GM23338 (cell line): ENCODE data around the gene SPTBN4. TPM values are rescaled to one million over a fixed set of nuclear protein-coding genes. Genes with fewer than 3 reads are reported as not detected.

Experiments used
- ATAC-seq: fragments of 200-7000 bp; cut with Tn5 transposase; 3 replicates; pipeline ENCODE4 v1.9.1; 2020
- DNase-seq: peaks from one replicate; pipeline ENCODE4 v3.0.0-alpha.2; 2015; ENCODE audit warnings: low spot score
- H2AFZ ChIP-seq: fragments of 200-600 bp; sonication (generic); 2 replicates; pipeline ENCODE4 v1.8.0; 2016; ENCODE audit warnings: antibody characterized with exemption, mild to moderate bottlenecking, moderate library complexity
- H3F3A ChIP-seq: fragments of 200-600 bp; sonication (generic); replicated peaks from 2 replicates; pipeline ENCODE4 v1.8.0; 2017; ENCODE audit warnings: antibody characterized with exemption, mixed run types, low read depth
- H3K27ac ChIP-seq: fragments of 200-600 bp; sonication (generic); 2 replicates; pipeline ENCODE4 v1.6.1; 2016; ENCODE audit warnings: low read depth
- H3K27me3 ChIP-seq: fragments of 200-600 bp; sonication (generic); 2 replicates; pipeline ENCODE4 v1.8.0; 2016; ENCODE audit warnings: mild to moderate bottlenecking, mixed run types, moderate library complexity; ENCODE audit not compliant: insufficient read depth
- H3K36me3 ChIP-seq: fragments of 200-600 bp; sonication (generic); 2 replicates; pipeline ENCODE4 v1.8.0; 2016; ENCODE audit warnings: mild to moderate bottlenecking; ENCODE audit not compliant: insufficient read depth
- H3K4me1 ChIP-seq: fragments of 200-600 bp; sonication (generic); 2 replicates; pipeline ENCODE4 v1.8.0; 2016; ENCODE audit warnings: mild to moderate bottlenecking, moderate library complexity; ENCODE audit not compliant: insufficient read depth
- H3K4me2 ChIP-seq: fragments of 200-600 bp; sonication (generic); 2 replicates; pipeline ENCODE4 v1.7.1; 2017; ENCODE audit warnings: mixed run types
- H3K4me3 ChIP-seq: fragments of 200-600 bp; sonication (generic); 2 replicates; pipeline ENCODE4 v1.6.1; 2016; ENCODE audit warnings: mixed run types
- H3K79me2 ChIP-seq: fragments of 200-600 bp; sonication (generic); replicated peaks from 2 replicates; pipeline ENCODE4 v1.8.0; 2017; ENCODE audit warnings: mild to moderate bottlenecking; ENCODE audit not compliant: insufficient read depth
- H3K9me2 ChIP-seq: fragments of 200-600 bp; sonication (generic); 2 replicates; pipeline ENCODE4 v1.8.0; 2017; ENCODE audit not compliant: insufficient read depth
- H4K20me1 ChIP-seq: fragments of 200-600 bp; sonication (generic); replicated peaks from 2 replicates; pipeline ENCODE4 v1.8.0; 2017; ENCODE audit warnings: mild to moderate bottlenecking; ENCODE audit not compliant: insufficient read depth
- H3K27ac Mint-ChIP-seq: 2 replicates; pipeline ENCODE4 v1.8.0; 2020; ENCODE audit warnings: inconsistent platforms, mild to moderate bottlenecking, moderate library complexity, mixed read lengths
- H3K27me3 Mint-ChIP-seq: 3 replicates; pipeline ENCODE4 v1.8.0; 2022; ENCODE audit warnings: low read depth, mild to moderate bottlenecking, moderate library complexity, mixed read lengths, inconsistent platforms; ENCODE audit not compliant: insufficient read depth, poor library complexity
- H3K36me3 Mint-ChIP-seq: 3 replicates; pipeline ENCODE4 v1.8.0; 2021; ENCODE audit warnings: low read depth, mild to moderate bottlenecking, inconsistent platforms, moderate library complexity, mixed read lengths
- H3K4me1 Mint-ChIP-seq: 3 replicates; pipeline ENCODE4 v1.8.0; 2020; ENCODE audit warnings: mild to moderate bottlenecking, inconsistent platforms, mixed read lengths
- H3K4me3 Mint-ChIP-seq: 3 replicates; pipeline ENCODE4 v1.8.0; 2021; ENCODE audit warnings: moderate library complexity, mild to moderate bottlenecking, inconsistent platforms, mixed read lengths
- H3K9me3 Mint-ChIP-seq: 3 replicates; pipeline ENCODE4 v1.8.0; 2020; ENCODE audit warnings: moderate library complexity, mild to moderate bottlenecking, inconsistent platforms, mixed read lengths
- POLR2AphosphoS5 ChIP-seq: IDR thresholded peaks from 2 replicates; pipeline ENCODE4 v1.6.1; 2016; ENCODE audit warnings: antibody characterized with exemption, low read depth
- REST ChIP-seq: IDR thresholded peaks from one replicate; pipeline ENCODE4 v1.6.1; 2018; ENCODE audit warnings: antibody characterized with exemption; ENCODE audit not compliant: unreplicated experiment
- polyA plus RNA-seq: library from polyadenylated mRNA; unstranded; fragments of >200 nt; fragmentation: Nextera tagmentation; extraction: Ambion mirVana; gene quantifications from 2 replicates; pipeline ENCODE4 v1.2.1, GENCODE V29; 2016
- total RNA-seq: library from RNA; depleted of rRNA; stranded (reverse); fragments of >200 nt; shearing (Covaris generic); gene quantifications from 2 replicates; pipeline ENCODE4 v1.2.3, GENCODE V29; 2014
- TF ChIP-seq, protein P1 (sequence below): fragments of 250-450 bp; sonication (Bioruptor Pico); IDR thresholded peaks from 2 replicates; pipeline ENCODE4 v1.5.0; 2020; ENCODE audit warnings: mild to moderate bottlenecking, moderate library complexity
- TF ChIP-seq, protein P2 (sequence below): IDR thresholded peaks from 2 replicates; pipeline ENCODE4 v1.6.1; 2016; ENCODE audit warnings: antibody characterized with exemption

SPTBN4 gene
- total and polyA plus RNA-seq, 2 experiments from 2014 or later: 1.6 to 2.3 TPM

DNA sequence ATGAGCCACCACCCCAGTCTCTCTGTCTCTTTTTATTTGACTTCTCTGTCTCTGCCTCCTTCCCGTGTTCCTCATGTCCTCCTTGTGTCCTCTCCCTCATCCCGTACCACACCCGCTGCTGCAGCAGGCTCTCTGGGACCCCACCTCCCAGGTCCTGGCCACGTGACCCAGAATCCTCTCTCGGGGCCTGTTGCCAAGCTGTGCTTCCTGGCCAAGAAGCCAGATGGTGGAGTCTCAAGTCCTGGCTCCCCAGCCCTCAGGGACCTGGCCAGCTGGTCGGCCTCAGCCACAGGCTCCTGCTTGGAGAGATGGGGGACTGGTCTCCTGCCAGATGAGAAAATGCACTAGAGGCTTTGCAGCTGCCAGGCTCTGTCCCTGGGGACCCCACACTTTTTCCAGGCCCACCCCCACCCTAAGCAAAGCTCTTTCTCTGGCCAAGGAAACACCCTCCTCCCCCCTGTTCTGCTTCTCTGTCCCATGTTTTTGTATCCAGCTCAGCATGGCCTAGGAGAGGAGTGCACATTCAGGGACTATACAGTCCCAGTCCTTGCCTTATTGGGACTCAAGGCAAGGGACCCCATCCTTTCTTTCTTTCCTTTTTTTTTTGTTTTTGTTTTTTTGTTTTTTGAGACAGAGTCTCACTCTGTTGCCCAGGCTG lies 75.5 kb downstream of the SPTBN4 start (continued):
- TF ChIP-seq, protein P1, sequence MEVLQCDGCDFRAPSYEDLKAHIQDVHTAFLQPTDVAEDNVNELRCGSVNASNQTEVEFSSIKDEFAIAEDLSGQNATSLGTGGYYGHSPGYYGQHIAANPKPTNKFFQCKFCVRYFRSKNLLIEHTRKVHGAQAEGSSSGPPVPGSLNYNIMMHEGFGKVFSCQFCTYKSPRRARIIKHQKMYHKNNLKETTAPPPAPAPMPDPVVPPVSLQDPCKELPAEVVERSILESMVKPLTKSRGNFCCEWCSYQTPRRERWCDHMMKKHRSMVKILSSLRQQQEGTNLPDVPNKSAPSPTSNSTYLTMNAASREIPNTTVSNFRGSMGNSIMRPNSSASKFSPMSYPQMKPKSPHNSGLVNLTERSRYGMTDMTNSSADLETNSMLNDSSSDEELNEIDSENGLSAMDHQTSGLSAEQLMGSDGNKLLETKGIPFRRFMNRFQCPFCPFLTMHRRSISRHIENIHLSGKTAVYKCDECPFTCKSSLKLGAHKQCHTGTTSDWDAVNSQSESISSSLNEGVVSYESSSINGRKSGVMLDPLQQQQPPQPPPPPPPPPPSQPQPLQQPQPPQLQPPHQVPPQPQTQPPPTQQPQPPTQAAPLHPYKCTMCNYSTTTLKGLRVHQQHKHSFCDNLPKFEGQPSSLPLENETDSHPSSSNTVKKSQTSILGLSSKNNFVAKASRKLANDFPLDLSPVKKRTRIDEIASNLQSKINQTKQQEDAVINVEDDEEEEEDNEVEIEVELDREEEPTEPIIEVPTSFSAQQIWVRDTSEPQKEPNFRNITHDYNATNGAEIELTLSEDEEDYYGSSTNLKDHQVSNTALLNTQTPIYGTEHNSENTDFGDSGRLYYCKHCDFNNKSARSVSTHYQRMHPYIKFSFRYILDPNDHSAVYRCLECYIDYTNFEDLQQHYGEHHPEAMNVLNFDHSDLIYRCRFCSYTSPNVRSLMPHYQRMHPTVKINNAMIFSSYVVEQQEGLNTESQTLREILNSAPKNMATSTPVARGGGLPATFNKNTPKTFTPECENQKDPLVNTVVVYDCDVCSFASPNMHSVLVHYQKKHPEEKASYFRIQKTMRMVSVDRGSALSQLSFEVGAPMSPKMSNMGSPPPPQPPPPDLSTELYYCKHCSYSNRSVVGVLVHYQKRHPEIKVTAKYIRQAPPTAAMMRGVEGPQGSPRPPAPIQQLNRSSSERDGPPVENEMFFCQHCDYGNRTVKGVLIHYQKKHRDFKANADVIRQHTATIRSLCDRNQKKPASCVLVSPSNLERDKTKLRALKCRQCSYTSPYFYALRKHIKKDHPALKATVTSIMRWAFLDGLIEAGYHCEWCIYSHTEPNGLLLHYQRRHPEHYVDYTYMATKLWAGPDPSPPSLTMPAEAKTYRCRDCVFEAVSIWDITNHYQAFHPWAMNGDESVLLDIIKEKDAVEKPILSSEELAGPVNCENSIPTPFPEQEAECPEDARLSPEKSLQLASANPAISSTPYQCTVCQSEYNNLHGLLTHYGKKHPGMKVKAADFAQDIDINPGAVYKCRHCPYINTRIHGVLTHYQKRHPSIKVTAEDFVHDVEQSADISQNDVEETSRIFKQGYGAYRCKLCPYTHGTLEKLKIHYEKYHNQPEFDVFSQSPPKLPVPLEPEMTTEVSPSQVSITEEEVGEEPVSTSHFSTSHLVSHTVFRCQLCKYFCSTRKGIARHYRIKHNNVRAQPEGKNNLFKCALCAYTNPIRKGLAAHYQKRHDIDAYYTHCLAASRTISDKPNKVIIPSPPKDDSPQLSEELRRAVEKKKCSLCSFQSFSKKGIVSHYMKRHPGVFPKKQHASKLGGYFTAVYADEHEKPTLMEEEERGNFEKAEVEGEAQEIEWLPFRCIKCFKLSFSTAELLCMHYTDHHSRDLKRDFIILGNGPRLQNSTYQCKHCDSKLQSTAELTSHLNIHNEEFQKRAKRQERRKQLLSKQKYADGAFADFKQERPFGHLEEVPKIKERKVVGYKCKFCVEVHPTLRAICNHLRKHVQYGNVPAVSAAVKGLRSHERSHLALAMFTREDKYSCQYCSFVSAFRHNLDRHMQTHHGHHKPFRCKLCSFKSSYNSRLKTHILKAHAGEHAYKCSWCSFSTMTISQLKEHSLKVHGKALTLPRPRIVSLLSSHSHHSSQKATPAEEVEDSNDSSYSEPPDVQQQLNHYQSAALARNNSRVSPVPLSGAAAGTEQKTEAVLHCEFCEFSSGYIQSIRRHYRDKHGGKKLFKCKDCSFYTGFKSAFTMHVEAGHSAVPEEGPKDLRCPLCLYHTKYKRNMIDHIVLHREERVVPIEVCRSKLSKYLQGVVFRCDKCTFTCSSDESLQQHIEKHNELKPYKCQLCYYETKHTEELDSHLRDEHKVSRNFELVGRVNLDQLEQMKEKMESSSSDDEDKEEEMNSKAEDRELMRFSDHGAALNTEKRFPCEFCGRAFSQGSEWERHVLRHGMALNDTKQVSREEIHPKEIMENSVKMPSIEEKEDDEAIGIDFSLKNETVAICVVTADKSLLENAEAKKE: no peak
- no peak for TF ChIP-seq POLR2AphosphoS5
- TF ChIP-seq, protein P2, sequence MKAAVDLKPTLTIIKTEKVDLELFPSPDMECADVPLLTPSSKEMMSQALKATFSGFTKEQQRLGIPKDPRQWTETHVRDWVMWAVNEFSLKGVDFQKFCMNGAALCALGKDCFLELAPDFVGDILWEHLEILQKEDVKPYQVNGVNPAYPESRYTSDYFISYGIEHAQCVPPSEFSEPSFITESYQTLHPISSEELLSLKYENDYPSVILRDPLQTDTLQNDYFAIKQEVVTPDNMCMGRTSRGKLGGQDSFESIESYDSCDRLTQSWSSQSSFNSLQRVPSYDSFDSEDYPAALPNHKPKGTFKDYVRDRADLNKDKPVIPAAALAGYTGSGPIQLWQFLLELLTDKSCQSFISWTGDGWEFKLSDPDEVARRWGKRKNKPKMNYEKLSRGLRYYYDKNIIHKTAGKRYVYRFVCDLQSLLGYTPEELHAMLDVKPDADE: no peak

DNA sequence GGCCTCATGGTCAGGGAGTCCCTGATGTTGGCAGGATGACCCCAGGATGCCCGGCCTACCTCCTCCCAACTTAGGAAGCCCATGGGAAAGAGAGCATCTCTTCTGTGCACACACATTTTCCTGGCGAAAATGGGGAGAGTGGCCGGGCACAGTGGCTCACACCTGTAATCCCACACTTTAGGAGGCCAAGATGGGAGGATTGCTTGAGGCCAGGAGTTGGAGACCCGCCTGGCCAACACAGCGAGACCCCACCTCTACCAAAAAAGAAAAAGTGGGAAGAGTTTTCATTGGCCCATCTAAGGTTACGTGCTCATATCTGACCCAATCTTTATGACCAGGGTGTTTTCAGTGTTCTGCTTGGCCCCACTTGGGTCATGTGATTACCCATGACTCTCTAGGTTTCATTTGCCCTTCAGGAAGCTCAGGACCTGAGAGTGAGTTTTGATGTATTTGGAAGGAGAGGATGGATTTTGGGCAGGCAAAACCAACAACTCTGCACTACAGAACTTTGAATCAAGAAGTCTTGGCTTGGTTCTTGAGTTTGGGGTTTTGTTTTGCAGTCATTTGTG lies 76.3 kb downstream of the SPTBN4 start:
- H3K27me3 Mint-ChIP-seq: peaks cover 12% of the 10 kb centered on the region
- Histone ChIP-seq H3K36me3 (no peaks in the 10 kb centered on the region), H3F3A (no peaks in the 10 kb centered on the region), H3K9me2 (no peaks in the 10 kb centered on the region), H3K4me1 (no peaks in the 10 kb centered on the region), H3K27me3 (peaks cover 10% of the 10 kb centered on the region), H2AFZ (no peak overlapping the region), H3K4me3 (no peak overlapping the region), H3K79me2 (no peaks in the 10 kb centered on the region), H3K4me2 (no peak overlapping the region), H3K27ac (no peak overlapping the region), H4K20me1 (no peaks in the 10 kb centered on the region; the same call in 1 of the 2 replicates)
- no peak for ATAC-seq
- H3K9me3 Mint-ChIP-seq: peaks cover 8% of the 10 kb centered on the region
- no peaks in the 10 kb centered on the region for H3K4me1 Mint-ChIP-seq
- H3K36me3 Mint-ChIP-seq: 0 out of 3 replicates have a peak, but pooled peaks cover 2% of the 10 kb centered on the region
- no peak overlapping the region for H3K4me3 Mint-ChIP-seq
- DNase-seq: no peak
- H3K27ac Mint-ChIP-seq: no peak overlapping the region
- TF ChIP-seq REST: no peak
